ENCODE results near the gene MBNL1.

MBNL1 gene

DNA sequence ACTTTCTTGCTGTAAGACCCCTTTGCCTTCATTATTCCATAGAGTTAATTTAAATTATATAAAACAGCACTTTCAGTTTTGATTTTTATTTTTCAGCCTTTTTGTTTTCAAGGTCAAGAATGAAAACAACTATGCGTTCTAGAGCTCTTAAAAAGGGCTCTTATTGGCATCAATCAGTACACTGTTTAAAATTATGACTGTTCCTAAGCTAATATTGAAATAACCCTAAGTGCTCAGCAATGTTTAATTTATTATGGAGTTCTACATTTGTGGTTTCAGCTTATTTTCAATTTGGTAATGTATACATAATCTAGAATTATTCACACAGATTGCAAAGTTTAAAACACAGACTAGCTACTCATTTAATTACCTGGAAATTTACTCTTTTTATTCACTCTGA is 179.4 kb downstream of the MBNL1 start:
- DNase-seq (ENCODE audit: low read depth): no peak

- DNase-seq (ENCODE audit: low read depth): peak; percentile 76
These were observed 183.6 kb downstream of the MBNL1 start for GRCh38 chr3:152452318-152452717.

GRCh38 chr3:152454076-152454875 is 185.5 kb downstream of the MBNL1 start:
- no peak for DNase-seq (ENCODE audit: low read depth)

GRCh38 chr3:152455989-152456388 is 187.3 kb downstream of the MBNL1 start:
- no peak for DNase-seq (ENCODE audit: low read depth)

DNA sequence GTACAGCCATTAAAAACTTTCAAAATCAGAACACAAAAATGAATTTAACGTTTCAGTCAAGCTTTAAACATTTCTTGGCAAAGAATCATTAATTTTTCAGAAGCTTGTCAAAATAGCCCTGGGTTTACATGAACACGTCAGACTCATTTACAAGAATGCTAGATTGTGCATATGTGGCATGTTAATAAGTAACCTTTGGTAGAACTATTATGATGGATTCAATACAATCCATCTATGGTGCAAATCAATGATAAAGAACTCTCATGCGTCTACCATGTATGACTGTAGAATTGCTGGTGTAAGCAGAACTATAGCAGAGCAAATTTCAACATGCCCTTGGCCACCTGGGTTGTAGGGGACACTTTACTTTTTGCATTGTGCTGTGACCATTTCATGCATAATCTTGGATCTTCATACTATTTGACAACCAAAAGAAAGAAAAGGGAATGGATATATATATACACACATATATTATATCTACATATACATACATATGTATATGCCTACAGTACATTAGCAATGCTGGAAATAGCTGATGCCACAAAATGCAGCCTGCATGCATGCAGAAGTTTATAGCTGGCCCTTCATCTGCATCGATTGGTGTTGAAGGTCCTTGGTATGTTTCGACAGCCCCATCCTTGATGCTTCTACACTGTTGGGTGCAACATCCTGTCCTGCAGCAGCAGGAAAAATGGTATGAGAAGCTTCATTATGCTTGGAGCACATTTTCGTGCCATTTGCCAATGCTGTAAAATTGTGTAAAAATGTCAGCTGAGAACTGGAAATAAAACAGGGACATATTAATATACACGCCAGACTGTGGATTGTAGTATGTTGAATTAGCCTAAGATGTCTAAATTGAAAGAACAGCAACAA is 189.0 kb downstream of the MBNL1 start:
- DNase-seq (ENCODE audit: low read depth): no peak

GRCh38 chr3:152458376-152459117 is 189.8 kb downstream of the MBNL1 start:
- peak; percentile 47 for DNase-seq (ENCODE audit: low read depth)

DNA sequence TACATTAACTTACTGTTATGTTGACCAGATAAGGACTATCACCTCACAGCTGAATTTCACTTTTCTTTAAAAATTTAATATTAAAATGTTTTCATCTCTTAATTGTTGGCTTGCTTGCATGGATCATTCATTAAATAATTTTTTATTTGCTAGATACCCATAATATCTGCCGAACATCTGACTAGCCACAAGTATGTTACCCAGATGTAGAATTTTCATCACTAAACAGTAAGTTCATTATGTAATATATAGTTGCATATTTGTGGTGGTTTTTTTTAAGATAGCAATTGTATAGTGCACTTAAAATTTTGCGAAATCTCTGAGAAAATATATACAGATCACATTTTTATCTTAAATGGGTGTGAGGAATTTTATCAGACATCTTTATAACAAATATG is 190.4 kb downstream of the MBNL1 start:
- no peak for DNase-seq (ENCODE audit: low read depth)

DNA sequence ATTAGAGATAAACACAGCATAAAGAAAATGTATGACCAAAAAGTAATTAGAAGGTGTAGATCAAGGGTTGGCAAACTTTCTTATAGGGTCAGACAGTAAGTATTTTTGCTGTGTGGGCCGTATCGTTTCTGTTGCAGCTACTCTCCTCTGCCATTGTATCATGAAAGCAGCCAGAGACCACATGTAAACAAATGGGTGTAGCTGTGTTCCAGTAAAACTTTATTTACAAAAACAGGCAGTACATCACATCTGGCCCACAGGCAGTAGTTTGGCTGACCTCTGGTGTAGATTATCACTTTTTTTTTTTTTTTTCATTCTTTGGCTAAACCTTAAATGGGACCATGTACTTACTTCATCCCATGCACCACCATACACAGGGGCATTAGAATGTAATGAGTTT is 190.8 kb downstream of the MBNL1 start:
- DNase-seq (ENCODE audit: low read depth): no peak

DNA sequence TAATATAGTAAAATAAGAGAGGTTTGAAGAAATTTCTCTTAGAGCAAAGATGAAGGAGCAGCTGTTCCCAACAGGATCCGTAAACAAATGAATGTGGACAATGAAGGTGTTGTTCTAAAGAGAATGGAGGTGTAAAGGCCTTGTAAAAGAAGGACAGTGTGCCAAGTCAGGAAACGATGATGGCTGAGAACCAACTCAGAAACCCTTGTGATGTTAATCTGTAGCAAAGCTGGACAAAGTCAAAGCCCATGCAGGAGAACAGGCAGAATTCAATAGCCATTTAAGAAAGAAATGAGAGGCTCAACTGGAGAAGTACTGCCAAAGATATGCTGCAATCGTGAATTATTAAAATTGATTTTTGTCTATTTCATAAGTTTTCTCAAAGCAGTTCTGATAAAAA is 192.2 kb downstream of the MBNL1 start:
- DNase-seq (ENCODE audit: low read depth): no peak

DNA sequence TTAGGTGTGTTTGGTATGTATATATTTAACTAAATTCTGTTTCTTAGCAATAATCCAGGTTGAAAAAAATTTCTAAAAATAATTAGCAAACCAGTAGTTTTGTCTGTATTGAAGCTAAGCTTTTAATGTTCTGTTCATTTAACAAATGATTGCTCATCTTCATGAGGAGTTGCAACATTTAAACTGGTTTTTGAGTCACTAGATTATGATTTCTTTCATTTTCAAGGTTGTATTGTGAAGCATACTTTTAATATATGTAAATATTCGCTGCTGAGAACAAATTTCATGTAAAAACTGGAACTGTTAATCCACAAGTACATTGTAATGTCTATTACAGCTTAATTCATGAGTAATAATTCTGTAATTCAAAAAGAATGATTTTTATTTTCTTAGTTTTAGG is 192.7 kb downstream of the MBNL1 start:
- DNase-seq (ENCODE audit: low read depth): no peak

DNA sequence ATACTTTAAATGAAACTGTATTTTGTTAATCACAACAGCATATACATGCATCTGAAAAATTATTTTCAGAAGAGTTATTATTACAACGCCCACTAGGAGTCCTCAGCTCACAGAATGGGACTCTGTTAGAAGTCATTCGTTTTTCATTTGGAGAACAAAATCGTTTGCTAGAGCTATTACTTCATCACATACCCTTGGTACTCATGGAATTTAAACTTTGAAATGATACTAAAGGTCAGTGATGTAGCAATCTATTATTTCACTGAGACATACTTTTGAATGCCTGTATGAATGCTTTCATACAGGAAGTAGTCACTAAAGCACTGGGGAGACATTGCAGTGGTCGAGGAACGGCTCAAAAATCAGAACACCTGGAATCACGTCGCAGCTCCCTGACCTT is 198.1 kb downstream of the MBNL1 start:
- peak; percentile 92 for DNase-seq (ENCODE audit: low read depth)

DNA sequence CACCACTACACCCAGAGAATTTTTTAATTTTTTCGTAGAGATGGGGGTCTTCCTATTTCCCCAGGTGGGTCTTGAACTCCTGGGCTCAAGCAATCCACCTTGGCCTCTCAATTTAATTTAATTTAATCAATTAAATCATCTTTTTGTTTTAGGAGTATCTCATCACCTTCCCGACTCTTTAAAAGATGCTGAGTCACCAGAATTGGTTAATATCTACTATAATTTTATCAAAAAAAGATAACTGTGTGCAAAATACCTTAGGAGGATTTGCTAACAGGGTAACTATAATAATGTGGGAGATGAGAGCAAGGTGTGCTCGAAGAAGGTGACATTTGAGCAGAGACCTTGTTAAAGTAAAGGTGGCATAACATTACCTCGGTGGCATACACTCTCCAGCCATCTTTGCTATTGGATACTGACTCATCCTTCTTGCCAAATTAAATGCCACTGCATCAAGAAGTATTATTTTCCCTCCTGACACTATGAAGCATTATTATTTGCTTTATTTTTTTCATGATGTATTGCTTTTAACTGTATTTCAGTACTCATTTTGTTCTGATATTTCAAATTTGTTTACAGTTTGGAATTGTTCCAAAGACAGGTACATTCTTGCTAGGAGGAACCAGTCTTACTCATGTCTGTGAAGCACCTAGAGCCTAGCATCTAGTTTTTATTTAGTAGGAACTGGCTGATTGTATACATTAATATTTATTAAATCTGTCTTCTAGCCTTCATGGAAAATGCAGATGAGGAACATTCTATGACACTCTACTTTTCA is 200.7 kb downstream of the MBNL1 start:
- DNase-seq (ENCODE audit: low read depth): no peak

DNA sequence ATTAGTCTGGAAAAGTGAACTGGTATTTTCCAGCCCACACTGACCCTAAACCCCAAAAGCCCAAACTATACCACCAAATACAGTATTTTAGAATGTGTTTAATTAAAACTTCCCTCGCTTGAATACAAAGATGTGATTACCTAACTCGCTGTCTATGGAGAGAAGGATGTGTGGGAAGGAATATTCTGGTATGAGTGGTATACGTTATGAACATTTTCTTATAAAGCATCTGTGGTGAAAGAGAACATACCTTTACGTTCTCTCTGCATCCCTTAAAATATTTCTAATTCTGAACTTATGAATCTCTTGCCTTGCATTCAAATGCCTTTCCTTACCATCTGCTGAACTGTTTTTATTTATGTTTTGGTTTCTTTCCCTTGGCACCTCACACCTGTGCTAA is 201.4 kb downstream of the MBNL1 start:
- DNase-seq (ENCODE audit: low read depth): no peak

DNA sequence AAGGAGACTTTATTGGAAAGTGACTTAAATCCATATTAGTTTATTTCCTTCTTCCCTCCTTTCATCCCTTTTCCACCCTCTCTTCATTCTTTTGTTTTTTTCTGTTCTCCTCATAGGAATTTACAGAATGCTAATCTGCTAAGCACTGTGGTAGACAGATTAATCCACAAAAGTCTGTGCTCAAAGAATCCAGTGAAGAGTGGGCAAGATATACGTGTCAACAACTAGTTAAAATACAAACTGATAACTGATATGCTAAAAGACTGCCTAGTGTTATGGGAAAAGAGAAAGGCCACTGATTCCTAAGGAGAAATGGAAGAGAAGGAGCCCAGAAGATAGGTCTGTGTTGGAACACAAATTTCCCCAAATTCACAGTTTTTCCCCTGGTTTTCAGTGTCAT is 202.2 kb downstream of the MBNL1 start:
- no peak for DNase-seq (ENCODE audit: low read depth)

DNA sequence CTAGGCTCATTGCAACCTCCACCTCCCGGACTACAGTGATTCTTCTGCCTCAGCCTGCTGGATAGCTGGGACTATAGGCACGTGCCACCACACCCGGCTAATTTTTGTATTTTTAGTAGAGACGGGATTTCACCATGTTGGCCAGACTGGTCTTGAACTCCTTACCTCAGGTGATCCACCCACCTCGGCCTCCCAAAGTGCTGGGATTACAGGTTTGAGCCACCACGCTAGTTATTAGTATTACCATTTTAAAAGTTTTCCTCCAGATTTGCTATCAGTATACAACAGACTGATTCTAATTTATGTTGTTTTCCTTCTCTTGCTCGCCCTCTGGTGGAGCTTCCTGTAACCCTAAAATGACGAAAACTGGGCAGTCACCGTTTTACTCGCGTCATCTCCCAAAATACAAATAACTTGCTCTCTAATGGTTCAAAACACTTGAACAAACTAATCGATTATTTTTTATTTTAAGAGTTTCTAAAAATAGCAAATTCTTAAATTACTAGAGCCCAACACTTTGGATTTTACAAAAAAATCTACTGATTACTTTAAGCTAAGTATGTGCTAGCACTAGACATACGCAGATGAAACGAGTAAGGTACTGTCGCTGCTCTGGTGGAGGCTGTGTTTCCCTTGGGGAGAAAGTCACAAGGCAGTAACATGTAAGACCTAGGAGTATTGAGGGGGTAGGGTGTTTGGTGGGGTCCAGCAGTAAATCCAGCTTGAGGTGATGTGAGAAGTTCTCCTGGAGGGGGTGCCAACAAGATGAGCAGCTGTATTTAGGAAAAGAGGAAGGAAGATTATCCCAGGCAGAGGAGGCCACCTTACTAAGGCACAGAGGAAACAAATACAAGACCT is 203.3 kb downstream of the MBNL1 start:
- DNase-seq (ENCODE audit: low read depth): peak; percentile 64

GRCh38 chr3:152472672-152472954 is 203.9 kb downstream of the MBNL1 start:
- DNase-seq (ENCODE audit: low read depth): no peak

DNA sequence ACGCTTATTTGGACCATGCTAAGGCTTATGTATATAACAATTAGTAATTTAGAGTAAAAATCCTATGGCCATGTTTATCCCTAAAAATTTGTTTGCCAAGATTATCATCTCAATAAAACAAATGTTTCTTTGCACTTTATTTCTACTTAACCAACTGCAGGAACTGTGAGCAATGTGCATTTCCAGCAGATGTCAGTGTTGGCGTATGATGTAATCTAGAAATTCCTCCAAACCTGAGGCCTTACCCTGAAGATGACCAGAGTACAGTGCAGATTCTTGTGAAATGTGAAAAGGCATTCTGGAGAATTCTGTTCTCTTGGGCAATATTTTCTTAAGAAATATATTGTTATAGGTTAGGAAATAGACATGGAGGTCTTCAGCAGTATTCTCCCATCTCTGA is 205.9 kb downstream of the MBNL1 start:
- peak; percentile 95 for DNase-seq (ENCODE audit: low read depth)

- peak; percentile 19 for DNase-seq (ENCODE audit: low read depth)
These were observed 208.7 kb downstream of the MBNL1 start for GRCh38 chr3:152477422-152477821.

DNA sequence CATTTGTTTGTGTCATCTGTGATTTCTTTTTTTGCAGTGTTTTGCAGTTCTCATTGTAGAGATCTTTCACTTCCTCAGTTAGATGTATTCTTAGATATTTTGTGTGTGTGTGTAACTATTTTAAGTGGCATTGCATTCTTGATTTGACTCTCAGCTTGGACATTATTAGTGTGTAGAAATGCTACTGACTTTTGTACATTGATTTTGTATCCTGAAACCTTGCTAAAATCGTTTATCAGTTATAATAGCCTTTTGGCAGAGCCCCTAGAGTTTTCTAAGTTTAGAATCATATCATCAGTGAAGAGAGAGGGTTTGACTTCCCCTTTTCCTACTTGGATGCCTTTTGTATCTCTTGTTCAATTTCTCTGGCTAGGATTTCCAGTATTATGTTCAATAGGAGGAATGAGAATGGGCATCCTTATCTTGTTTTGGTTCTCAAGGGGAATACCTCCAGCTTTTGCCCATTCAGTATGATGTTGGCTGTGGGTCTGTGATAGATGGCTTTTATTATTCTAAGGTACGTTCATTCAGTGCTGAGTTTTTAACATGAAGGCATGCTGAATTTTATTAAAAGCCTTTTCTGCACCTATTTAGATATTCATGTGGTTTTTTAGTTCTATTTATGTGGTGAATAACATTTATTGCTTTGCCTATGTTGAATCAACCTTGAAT is 211.7 kb downstream of the MBNL1 start:
- no peak for DNase-seq (ENCODE audit: low read depth)

- DNase-seq (ENCODE audit: low read depth): no peak
These were observed 217.6 kb downstream of the MBNL1 start for GRCh38 chr3:152486364-152486763.

DNA sequence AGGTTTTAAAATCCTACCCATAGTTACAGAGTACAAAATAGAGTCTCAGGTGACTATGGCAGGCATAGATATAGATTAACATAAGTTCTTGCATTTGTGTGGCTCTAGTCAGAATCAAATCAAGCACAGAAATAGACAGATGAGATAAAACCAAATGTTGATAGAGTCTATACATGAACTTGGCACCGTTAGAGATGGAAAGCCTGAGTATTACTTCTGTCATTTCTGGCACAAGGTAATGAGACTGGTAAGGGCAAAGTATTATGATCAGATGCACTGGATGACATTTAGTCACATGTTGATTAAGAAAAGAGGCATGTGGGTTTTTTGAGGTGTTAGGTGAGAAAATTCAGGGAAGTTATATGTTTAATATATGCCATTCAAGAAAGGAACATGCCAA is 219.7 kb downstream of the MBNL1 start:
- DNase-seq (ENCODE audit: low read depth): no peak
